ENCODE measurements around the gene MS4A15.

GRCh38 chr11:60792521-60792920 is 35.9 kb downstream of the MS4A15 start:
- TF ChIP-seq CTCF (IDR thresholded peaks at IDR 0.05; ENCODE audit: low read length): no peak
- TF ChIP-seq EZH2 (IDR thresholded peaks at IDR 0.05; ENCODE audit: borderline replicate concordance, low read length): no peak

Data from OCI-LY1 (cell line).